HUES64 (cell line): ENCODE results near the gene OR2T34.
"Not testable (repeated sequence)": the region's sequence is repeated elsewhere in the genome, so short reads cannot be mapped to it uniquely, and the experiment has no call there.

Experiments
- H3K27ac ChIP-seq: 2 replicates; pipeline ENCODE4 v1.7.0; 2013; ENCODE audit warnings: low read depth, low read length, inconsistent platforms
- H3K27me3 ChIP-seq: 2 replicates; pipeline ENCODE4 v1.6.1; 2013; ENCODE audit warnings: mild to moderate bottlenecking, low read length; ENCODE audit not compliant: insufficient read depth
- H3K36me3 ChIP-seq: 2 replicates; pipeline ENCODE4 v1.6.1; 2013; ENCODE audit warnings: mild to moderate bottlenecking, low read length; ENCODE audit not compliant: insufficient read depth
- H3K4me1 ChIP-seq: 2 replicates; pipeline ENCODE4 v1.6.1; 2013; ENCODE audit warnings: mild to moderate bottlenecking, low read length, moderate library complexity; ENCODE audit not compliant: insufficient read depth
- H3K4me3 ChIP-seq: 2 replicates; pipeline ENCODE4 v1.5.1; 2013; ENCODE audit warnings: mild to moderate bottlenecking, low read length, moderate library complexity
- H3K9ac ChIP-seq: 2 replicates; pipeline ENCODE4 v1.6.1; 2013; ENCODE audit warnings: mild to moderate bottlenecking, low read depth, low read length
- H3K9me3 ChIP-seq: 2 replicates; pipeline ENCODE4 v1.6.1; 2013; ENCODE audit warnings: low read depth, low read length; ENCODE audit not compliant: insufficient read depth
- WGBS: fragments of 150-250, 120-280 bp; methylation state at CpG from one replicate; pipeline ENCODE4 v1.1.7; 2013; ENCODE audit warnings: missing lambda C conversion rate; 5-methylcytosine and 5-hydroxymethylcytosine counted together

The OR2T34 gene

DNA sequence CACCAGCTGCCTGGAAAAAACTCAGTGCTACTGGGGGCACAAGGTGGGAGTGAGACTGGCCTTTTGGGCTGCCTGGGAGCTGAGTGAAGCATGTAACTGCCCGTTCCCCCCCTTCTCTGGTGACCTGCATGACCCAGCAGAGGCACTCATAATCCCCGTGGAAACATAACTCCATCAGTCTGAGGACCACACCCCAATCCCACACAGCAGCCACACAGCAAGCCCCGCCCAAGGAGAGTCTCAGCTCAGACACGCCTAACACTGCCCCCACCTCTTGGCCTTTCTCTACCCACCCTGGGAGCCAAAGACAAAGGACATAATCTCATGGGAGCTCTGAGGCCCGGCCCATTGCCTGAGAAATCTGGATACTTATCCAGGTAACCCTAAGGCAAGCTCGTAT lies 23.5 kb downstream of the OR2T34 start:
- not testable (repeated sequence) for H3K4me1 ChIP-seq, H3K9ac ChIP-seq, H3K27ac ChIP-seq, H3K4me3 ChIP-seq, H3K9me3 ChIP-seq, H3K36me3 ChIP-seq, H3K27me3 ChIP-seq
- no CpG with 5 or more reads among the region's 6 CpGs for WGBS

DNA sequence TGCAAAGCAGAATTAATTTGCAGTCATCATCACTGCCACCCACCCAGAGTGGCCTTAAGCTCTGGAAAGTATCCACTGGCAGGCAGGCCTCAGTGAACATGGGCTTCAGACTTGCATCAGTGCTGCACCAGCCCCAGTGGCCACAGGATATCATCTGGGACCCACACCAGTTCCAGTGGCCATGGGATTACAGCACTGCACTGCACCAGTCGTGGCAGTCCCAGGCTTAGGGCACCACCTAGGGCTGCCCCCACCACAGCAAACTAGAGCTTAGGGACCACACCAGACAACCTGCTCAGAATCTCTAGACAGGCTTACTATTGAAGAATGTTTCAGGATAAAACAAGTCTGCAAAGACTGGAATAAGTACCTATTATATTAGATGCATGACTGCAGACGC lies 27.2 kb downstream of the OR2T34 start:
- H3K9ac ChIP-seq, H3K27me3 ChIP-seq, H3K9me3 ChIP-seq, H3K4me1 ChIP-seq, H3K27ac ChIP-seq, H3K4me3 ChIP-seq, H3K36me3 ChIP-seq: not testable (repeated sequence)
- no CpG with 5 or more reads among the region's 2 CpGs for WGBS

DNA sequence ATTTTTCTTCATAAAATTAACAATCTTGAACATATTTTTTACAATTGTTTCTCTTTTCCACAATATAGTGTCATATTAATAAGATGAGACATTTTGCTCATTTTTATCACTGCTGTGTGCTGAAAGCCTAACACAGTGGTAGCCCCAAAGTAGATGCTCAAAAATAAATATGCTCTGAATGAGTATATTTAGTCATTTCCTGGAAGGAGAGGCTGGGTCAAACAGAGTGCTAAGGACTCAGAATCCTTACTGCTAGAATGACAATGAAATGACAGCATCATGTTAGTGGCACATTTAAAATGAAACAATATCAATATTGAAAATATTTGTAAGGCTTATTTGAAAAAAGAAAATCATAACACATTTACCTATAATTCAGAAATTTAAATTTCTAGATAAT lies 37.1 kb downstream of the OR2T34 start:
- not testable (repeated sequence) for H3K27ac ChIP-seq, H3K4me1 ChIP-seq, H3K9ac ChIP-seq, H3K9me3 ChIP-seq, H3K4me3 ChIP-seq, H3K27me3 ChIP-seq, H3K36me3 ChIP-seq
